B cell (primary cell): ENCODE measurements around the gene MAP3K13. TPM values are rescaled to one million over a fixed set of nuclear protein-coding genes. Genes with fewer than 3 reads are reported as not detected.

Experiments used
- ATAC-seq: fragments of 200-7000 bp; cut with Tn5 transposase; one replicate; pipeline ENCODE4 v1.10.0; 2021; ENCODE audit warnings: low read depth, mild to moderate bottlenecking, moderate number of reproducible peaks, moderate library complexity
- CTCF ChIA-PET: fragments of 350-600 bp; sonication (Branson Sonifier 250); formaldehyde crosslinking; loops from one replicate; lab custom pipeline; 2021; ENCODE audit warnings: antibody characterized with exemption, inconsistent platforms; lab: Charles Lee
- POLR2A ChIA-PET: fragments of 350-600 bp; sonication (Branson Sonifier 250); formaldehyde crosslinking; loops from one replicate; lab custom pipeline; 2021; ENCODE audit warnings: antibody characterized with exemption; lab: Charles Lee
- DNase-seq: peaks from one replicate; pipeline ENCODE4 v3.0.0; 2013
- H2AFZ ChIP-seq: 2 replicates; pipeline ENCODE4 v1.6.1; 2012; ENCODE audit warnings: mild to moderate bottlenecking, low read depth, low read length; ENCODE audit not compliant: insufficient read depth, poor library complexity, severe bottlenecking
- H3K27ac ChIP-seq, 2 donors: 1 replicate in 1 of 2; 2 replicates in 1 of 2; pipeline ENCODE4 v1.5.1; 2012 to 2013; ENCODE audit warnings: low read length in 2 of 2, mild to moderate bottlenecking in 2 of 2, moderate library complexity in 1 of 2
- H3K27me3 ChIP-seq, 4 experiments: fragments of 200-600 bp in 1 of 4; sonication (generic) in 1 of 4; replicated peaks in 1 of 4; 1 replicate in 2 of 4; 2 replicates in 2 of 4; pipeline versions ENCODE4 v1.6.1 to v1.7.0; 2013 to 2016; ENCODE audit warnings: low read length in 3 of 4, mild to moderate bottlenecking in 2 of 4, mixed read lengths in 1 of 4, moderate library complexity in 1 of 4; ENCODE audit not compliant: insufficient read depth in 4 of 4, control insufficient read depth in 3 of 4; ENCODE audit errors: control extremely low read depth in 1 of 4
- H3K36me3 ChIP-seq, 2 experiments: replicated peaks in 1 of 2; 1 replicate in 1 of 2; 2 replicates in 1 of 2; pipeline versions ENCODE4 v1.6.1 to v1.7.1; 2013; ENCODE audit warnings: low read length in 1 of 2; ENCODE audit not compliant: insufficient read depth in 2 of 2, control insufficient read depth in 1 of 2; ENCODE audit errors: control extremely low read depth in 1 of 2, extremely low read depth in 1 of 2
- H3K4me1 ChIP-seq, 2 donors: fragments of 200-600 bp in 1 of 2; sonication (generic) in 1 of 2; 1 replicate in 1 of 2; 2 replicates in 1 of 2; pipeline versions ENCODE4 v1.5.1 to v1.6.1; 2013 to 2017; ENCODE audit warnings: low read length in 2 of 2; ENCODE audit not compliant: control insufficient read depth in 2 of 2, insufficient read depth in 2 of 2
- H3K4me2 ChIP-seq: replicated peaks from 2 replicates; pipeline ENCODE3; 2012; ENCODE audit warnings: mild to moderate bottlenecking, low read depth, low read length; ENCODE audit not compliant: poor library complexity, severe bottlenecking
- H3K4me3 ChIP-seq, 5 experiments: fragments of 200-600 bp in 1 of 5; sonication (generic) in 1 of 5; 1 replicate in 3 of 5; 2 replicates in 2 of 5; pipeline versions ENCODE4 v1.5.1 to v1.7.0; 2011 to 2016; ENCODE audit warnings: low read length in 4 of 5, mild to moderate bottlenecking in 4 of 5, low read depth in 2 of 5, control low read depth in 1 of 5, moderate library complexity in 1 of 5; ENCODE audit not compliant: insufficient read depth in 1 of 5; ENCODE audit errors: control extremely low read depth in 1 of 5, extremely low read depth in 1 of 5
- H3K79me2 ChIP-seq: fragments of 200-600 bp; sonication (generic); one replicate; pipeline ENCODE4 v1.6.0; 2016; ENCODE audit warnings: low read length; ENCODE audit not compliant: control insufficient read depth, insufficient read depth
- H3K9ac ChIP-seq: fragments of 200-600 bp; sonication (generic); 2 replicates; pipeline ENCODE4 v1.6.1; 2017; ENCODE audit warnings: mild to moderate bottlenecking, low read length, moderate library complexity
- H3K9me3 ChIP-seq, 3 donors: one replicate each; pipeline versions ENCODE4 v1.6.1 to v1.7.1; 2013; ENCODE audit warnings: low read length in 2 of 3; ENCODE audit not compliant: control insufficient read depth in 2 of 3, insufficient read depth in 1 of 3; ENCODE audit errors: control extremely low read depth in 1 of 3
- H4K20me1 ChIP-seq: 2 replicates; pipeline ENCODE4 v1.6.0; 2012; ENCODE audit warnings: mild to moderate bottlenecking, low read length; ENCODE audit not compliant: insufficient read depth, control insufficient read depth, poor library complexity, severe bottlenecking
- H3K27ac Mint-ChIP-seq: one replicate; pipeline ENCODE4 v1.8.0; 2021; ENCODE audit warnings: mixed read lengths
- H3K27me3 Mint-ChIP-seq: one replicate; pipeline ENCODE4 v1.8.0; 2021; ENCODE audit warnings: mixed read lengths
- H3K4me1 Mint-ChIP-seq: one replicate; pipeline ENCODE4 v1.8.0; 2021; ENCODE audit warnings: mixed read lengths
- H3K4me3 Mint-ChIP-seq: one replicate; pipeline ENCODE4 v1.8.0; 2021; ENCODE audit warnings: mixed read lengths
- H3K9me3 Mint-ChIP-seq: one replicate; pipeline ENCODE4 v1.8.0; 2022; ENCODE audit warnings: mixed read lengths; ENCODE audit not compliant: insufficient read depth
- CTCF ChIP-seq: fragments of 200-600 bp; IDR thresholded peaks from one replicate; pipeline ENCODE4 v1.8.0; 2022; ENCODE audit warnings: antibody characterized with exemption, mild to moderate bottlenecking
- EZH2 ChIP-seq: IDR thresholded peaks from 2 replicates; pipeline ENCODE4 v1.6.1; 2012; ENCODE audit warnings: borderline replicate concordance, low read depth, mild to moderate bottlenecking, moderate library complexity, low read length; ENCODE audit not compliant: insufficient read depth, poor library complexity, severe bottlenecking
- WGBS: methylation state at CpG from one replicate; pipeline ENCODE4 v1.1.5; 2013; ENCODE audit warnings: missing lambda C conversion rate; ENCODE audit not compliant: insufficient coverage; 5-methylcytosine and 5-hydroxymethylcytosine counted together
- intact Hi-C: fragments of 100-400 bp; cut with micrococcal nuclease; formaldehyde crosslinking; loops from one replicate; pipeline ENCODE4 v1.10.0; 2022
- polyA plus RNA-seq: library from polyadenylated mRNA; depleted of rRNA; stranded (reverse); fragments of >200 nt; gene quantifications from 2 replicates; pipeline ENCODE4 v1.2.3, GENCODE V29; 2012
- total RNA-seq, 2 donors: library from RNA; stranded (reverse); fragments of 120-200 nt in 1 of 2; gene quantifications; 1 replicate in 1 of 2; 2 replicates in 1 of 2; pipeline versions ENCODE4 v1.2.3 to v1.2.4, GENCODE V29; 2013 to 2022

Gene MAP3K13
- total and polyA plus RNA-seq, 2 donors (not counting 1 experiment from before 2014, with no cell fraction given), result 5.7 to 9.2 TPM

DNA sequence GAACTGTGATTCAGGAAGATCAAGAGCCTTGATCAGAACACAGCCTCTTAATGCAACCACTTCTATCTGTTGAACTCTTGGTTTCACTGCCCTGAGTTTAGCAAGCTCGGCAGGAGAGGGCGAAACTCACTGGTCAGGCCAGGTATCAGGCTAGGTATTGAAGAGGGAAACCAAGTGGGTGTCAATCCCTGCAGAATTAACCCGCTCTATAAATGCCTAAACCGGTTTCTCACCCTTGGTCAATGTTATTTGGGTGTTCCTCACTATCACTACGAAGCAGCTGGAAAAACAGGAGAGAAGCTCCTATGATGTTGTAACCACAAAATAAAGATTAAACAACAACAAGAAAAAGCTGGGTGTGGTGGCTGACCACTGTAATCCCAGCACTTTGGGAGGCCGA is 165.6 kb downstream of the MAP3K13 start:
- no peak for TF ChIP-seq CTCF
- TF ChIP-seq EZH2, result no peak
- Histone ChIP-seq H3K27ac (no peak overlapping the region), H3K4me2 (no peak overlapping the region), H3K27me3 (peaks cover 0 to 6% (median 0%) of the 10 kb centered on the region in 4 experiments), H2AFZ (no peak overlapping the region), H3K36me3 (no peaks in the 10 kb centered on the region), H3K4me1 (no peaks in the 10 kb centered on the region), H3K79me2 (no peaks in the 10 kb centered on the region), H4K20me1 (no peaks in the 10 kb centered on the region), H3K4me3 (no peak overlapping the region), H3K9ac (no peak overlapping the region), H3K9me3 (no peaks in the 10 kb centered on the region)
- peaks cover 24% of the 10 kb centered on the region for H3K27me3 Mint-ChIP-seq
- WGBS, result 97% methylated on average over 5 of the region's 6 CpGs
- ChIA-PET CTCF (no interaction called here), POLR2A (no interaction called here)
- H3K4me3 Mint-ChIP-seq, result no peak overlapping the region
- ATAC-seq (no peak), DNase-seq (no peak)
- H3K9me3 Mint-ChIP-seq, result no peaks in the 10 kb centered on the region
- H3K4me1 Mint-ChIP-seq, result no peaks in the 10 kb centered on the region
- no peak overlapping the region for H3K27ac Mint-ChIP-seq
- intact Hi-C loops, result no loop called here

- DNase-seq (no peak), ATAC-seq (no peak)
- Mint-ChIP-seq H3K27ac (no peak overlapping the region), H3K27me3 (peaks cover 10% of the 10 kb centered on the region), H3K4me1 (no peaks in the 10 kb centered on the region), H3K9me3 (no peaks in the 10 kb centered on the region), H3K4me3 (no peak overlapping the region)
- H3K4me3 ChIP-seq, result no peak overlapping the region
- no peaks in the 10 kb centered on the region for H3K4me1 ChIP-seq
- H4K20me1 ChIP-seq, result no peaks in the 10 kb centered on the region
- ChIA-PET POLR2A (interaction anchor here (0.6 kb wide), 1 partner anchor 17 kb away, joined by 3 read pairs; no protein-coding TSS in a partner anchor), CTCF (no interaction called here)
- no peak overlapping the region for H2AFZ ChIP-seq
- peaks cover 0 to 6% (median 0%) of the 10 kb centered on the region in 4 experiments for H3K27me3 ChIP-seq
- intact Hi-C loops, result no loop called here
- no peak overlapping the region for H3K27ac ChIP-seq
- no peak overlapping the region for H3K9ac ChIP-seq
- no peaks in the 10 kb centered on the region for H3K36me3 ChIP-seq
- no peaks in the 10 kb centered on the region for H3K79me2 ChIP-seq
- WGBS, result 100% methylated on average over 1 of the region's 5 CpGs
- H3K9me3 ChIP-seq, result no peaks in the 10 kb centered on the region
- TF ChIP-seq EZH2, result no peak
- TF ChIP-seq CTCF, result no peak
- H3K4me2 ChIP-seq, result no peak overlapping the region
Measured at GRCh38 chr3:185530856-185531255, 167.9 kb downstream of the MAP3K13 start.
